Gastrocnemius medialis (tissue), 4 donors: ENCODE data around the gene LILRA5.

Experiments used
- POLR2A ChIP-seq, 2 donors: fragments of 450-650 bp; IDR thresholded peaks; one replicate each; pipeline ENCODE4 v1.6.1; 2017; ENCODE audit warnings: antibody characterized with exemption in 2 of 2, mild to moderate bottlenecking in 2 of 2, moderate library complexity in 2 of 2
- TF ChIP-seq, protein P1 (sequence below), 5 experiments: fragments of 450-650 bp in 3 of 5; fragments of 200-600 bp in 2 of 5; sonication (generic) in 2 of 5; IDR thresholded peaks in 4 of 5; conservative IDR thresholded peaks in 1 of 5; 1 replicate in 4 of 5; 2 replicates in 1 of 5; pipeline ENCODE4 v1.5.1; 2016 to 2019; ENCODE audit warnings: antibody characterized with exemption in 5 of 5, mild to moderate bottlenecking in 3 of 5, moderate library complexity in 3 of 5

GRCh38 chr19:54338521-54338920 lies 25.6 kb upstream of the LILRA5 start:
- TF ChIP-seq POLR2A (IDR thresholded peaks at IDR 0.05): no peak
- TF ChIP-seq, protein P1, sequence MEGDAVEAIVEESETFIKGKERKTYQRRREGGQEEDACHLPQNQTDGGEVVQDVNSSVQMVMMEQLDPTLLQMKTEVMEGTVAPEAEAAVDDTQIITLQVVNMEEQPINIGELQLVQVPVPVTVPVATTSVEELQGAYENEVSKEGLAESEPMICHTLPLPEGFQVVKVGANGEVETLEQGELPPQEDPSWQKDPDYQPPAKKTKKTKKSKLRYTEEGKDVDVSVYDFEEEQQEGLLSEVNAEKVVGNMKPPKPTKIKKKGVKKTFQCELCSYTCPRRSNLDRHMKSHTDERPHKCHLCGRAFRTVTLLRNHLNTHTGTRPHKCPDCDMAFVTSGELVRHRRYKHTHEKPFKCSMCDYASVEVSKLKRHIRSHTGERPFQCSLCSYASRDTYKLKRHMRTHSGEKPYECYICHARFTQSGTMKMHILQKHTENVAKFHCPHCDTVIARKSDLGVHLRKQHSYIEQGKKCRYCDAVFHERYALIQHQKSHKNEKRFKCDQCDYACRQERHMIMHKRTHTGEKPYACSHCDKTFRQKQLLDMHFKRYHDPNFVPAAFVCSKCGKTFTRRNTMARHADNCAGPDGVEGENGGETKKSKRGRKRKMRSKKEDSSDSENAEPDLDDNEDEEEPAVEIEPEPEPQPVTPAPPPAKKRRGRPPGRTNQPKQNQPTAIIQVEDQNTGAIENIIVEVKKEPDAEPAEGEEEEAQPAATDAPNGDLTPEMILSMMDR (IDR thresholded peaks at IDR 0.05 in 4 of 5, conservative IDR thresholded peaks at IDR 0.05 in 1 of 5): no peak
